B cell (primary cell): ENCODE measurements around the gene TENM3. TPM values are rescaled to one million over a fixed set of nuclear protein-coding genes. Genes with fewer than 3 reads are reported as not detected.

Experiments used
- ATAC-seq: fragments of 200-7000 bp; cut with Tn5 transposase; one replicate; pipeline ENCODE4 v1.10.0; 2021; ENCODE audit warnings: low read depth, mild to moderate bottlenecking, moderate number of reproducible peaks, moderate library complexity
- CTCF ChIA-PET: fragments of 350-600 bp; sonication (Branson Sonifier 250); formaldehyde crosslinking; loops from one replicate; lab custom pipeline; 2021; ENCODE audit warnings: antibody characterized with exemption, inconsistent platforms; lab: Charles Lee
- POLR2A ChIA-PET: fragments of 350-600 bp; sonication (Branson Sonifier 250); formaldehyde crosslinking; loops from one replicate; lab custom pipeline; 2021; ENCODE audit warnings: antibody characterized with exemption; lab: Charles Lee
- DNase-seq: peaks from one replicate; pipeline ENCODE4 v3.0.0; 2013
- H2AFZ ChIP-seq: 2 replicates; pipeline ENCODE4 v1.6.1; 2012; ENCODE audit warnings: mild to moderate bottlenecking, low read depth, low read length; ENCODE audit not compliant: insufficient read depth, poor library complexity, severe bottlenecking
- H3K27ac ChIP-seq, 2 donors: 1 replicate in 1 of 2; 2 replicates in 1 of 2; pipeline ENCODE4 v1.5.1; 2012 to 2013; ENCODE audit warnings: low read length in 2 of 2, mild to moderate bottlenecking in 2 of 2, moderate library complexity in 1 of 2
- H3K27me3 ChIP-seq, 4 experiments: fragments of 200-600 bp in 1 of 4; sonication (generic) in 1 of 4; replicated peaks in 1 of 4; 1 replicate in 2 of 4; 2 replicates in 2 of 4; pipeline versions ENCODE4 v1.6.1 to v1.7.0; 2013 to 2016; ENCODE audit warnings: low read length in 3 of 4, mild to moderate bottlenecking in 2 of 4, mixed read lengths in 1 of 4, moderate library complexity in 1 of 4; ENCODE audit not compliant: insufficient read depth in 4 of 4, control insufficient read depth in 3 of 4; ENCODE audit errors: control extremely low read depth in 1 of 4
- H3K36me3 ChIP-seq, 2 experiments: replicated peaks in 1 of 2; 1 replicate in 1 of 2; 2 replicates in 1 of 2; pipeline versions ENCODE4 v1.6.1 to v1.7.1; 2013; ENCODE audit warnings: low read length in 1 of 2; ENCODE audit not compliant: insufficient read depth in 2 of 2, control insufficient read depth in 1 of 2; ENCODE audit errors: control extremely low read depth in 1 of 2, extremely low read depth in 1 of 2
- H3K4me1 ChIP-seq, 2 donors: fragments of 200-600 bp in 1 of 2; sonication (generic) in 1 of 2; 1 replicate in 1 of 2; 2 replicates in 1 of 2; pipeline versions ENCODE4 v1.5.1 to v1.6.1; 2013 to 2017; ENCODE audit warnings: low read length in 2 of 2; ENCODE audit not compliant: control insufficient read depth in 2 of 2, insufficient read depth in 2 of 2
- H3K4me2 ChIP-seq: replicated peaks from 2 replicates; pipeline ENCODE3; 2012; ENCODE audit warnings: mild to moderate bottlenecking, low read depth, low read length; ENCODE audit not compliant: poor library complexity, severe bottlenecking
- H3K4me3 ChIP-seq, 5 experiments: fragments of 200-600 bp in 1 of 5; sonication (generic) in 1 of 5; 1 replicate in 3 of 5; 2 replicates in 2 of 5; pipeline versions ENCODE4 v1.5.1 to v1.7.0; 2011 to 2016; ENCODE audit warnings: low read length in 4 of 5, mild to moderate bottlenecking in 4 of 5, low read depth in 2 of 5, control low read depth in 1 of 5, moderate library complexity in 1 of 5; ENCODE audit not compliant: insufficient read depth in 1 of 5; ENCODE audit errors: control extremely low read depth in 1 of 5, extremely low read depth in 1 of 5
- H3K79me2 ChIP-seq: fragments of 200-600 bp; sonication (generic); one replicate; pipeline ENCODE4 v1.6.0; 2016; ENCODE audit warnings: low read length; ENCODE audit not compliant: control insufficient read depth, insufficient read depth
- H3K9ac ChIP-seq: fragments of 200-600 bp; sonication (generic); 2 replicates; pipeline ENCODE4 v1.6.1; 2017; ENCODE audit warnings: mild to moderate bottlenecking, low read length, moderate library complexity
- H3K9me3 ChIP-seq, 3 donors: one replicate each; pipeline versions ENCODE4 v1.6.1 to v1.7.1; 2013; ENCODE audit warnings: low read length in 2 of 3; ENCODE audit not compliant: control insufficient read depth in 2 of 3, insufficient read depth in 1 of 3; ENCODE audit errors: control extremely low read depth in 1 of 3
- H4K20me1 ChIP-seq: 2 replicates; pipeline ENCODE4 v1.6.0; 2012; ENCODE audit warnings: mild to moderate bottlenecking, low read length; ENCODE audit not compliant: insufficient read depth, control insufficient read depth, poor library complexity, severe bottlenecking
- H3K27ac Mint-ChIP-seq: one replicate; pipeline ENCODE4 v1.8.0; 2021; ENCODE audit warnings: mixed read lengths
- H3K27me3 Mint-ChIP-seq: one replicate; pipeline ENCODE4 v1.8.0; 2021; ENCODE audit warnings: mixed read lengths
- H3K4me1 Mint-ChIP-seq: one replicate; pipeline ENCODE4 v1.8.0; 2021; ENCODE audit warnings: mixed read lengths
- H3K4me3 Mint-ChIP-seq: one replicate; pipeline ENCODE4 v1.8.0; 2021; ENCODE audit warnings: mixed read lengths
- H3K9me3 Mint-ChIP-seq: one replicate; pipeline ENCODE4 v1.8.0; 2022; ENCODE audit warnings: mixed read lengths; ENCODE audit not compliant: insufficient read depth
- CTCF ChIP-seq: fragments of 200-600 bp; IDR thresholded peaks from one replicate; pipeline ENCODE4 v1.8.0; 2022; ENCODE audit warnings: antibody characterized with exemption, mild to moderate bottlenecking
- EZH2 ChIP-seq: IDR thresholded peaks from 2 replicates; pipeline ENCODE4 v1.6.1; 2012; ENCODE audit warnings: borderline replicate concordance, low read depth, mild to moderate bottlenecking, moderate library complexity, low read length; ENCODE audit not compliant: insufficient read depth, poor library complexity, severe bottlenecking
- WGBS: methylation state at CpG from one replicate; pipeline ENCODE4 v1.1.5; 2013; ENCODE audit warnings: missing lambda C conversion rate; ENCODE audit not compliant: insufficient coverage; 5-methylcytosine and 5-hydroxymethylcytosine counted together
- intact Hi-C: fragments of 100-400 bp; cut with micrococcal nuclease; formaldehyde crosslinking; loops from one replicate; pipeline ENCODE4 v1.10.0; 2022
- polyA plus RNA-seq: library from polyadenylated mRNA; depleted of rRNA; stranded (reverse); fragments of >200 nt; gene quantifications from 2 replicates; pipeline ENCODE4 v1.2.3, GENCODE V29; 2012
- total RNA-seq, 2 donors: library from RNA; stranded (reverse); fragments of 120-200 nt in 1 of 2; gene quantifications; 1 replicate in 1 of 2; 2 replicates in 1 of 2; pipeline versions ENCODE4 v1.2.3 to v1.2.4, GENCODE V29; 2013 to 2022

The TENM3 gene
- total and polyA plus RNA-seq, 2 donors (not counting 1 experiment from before 2014, with no cell fraction given) = not detected

DNA sequence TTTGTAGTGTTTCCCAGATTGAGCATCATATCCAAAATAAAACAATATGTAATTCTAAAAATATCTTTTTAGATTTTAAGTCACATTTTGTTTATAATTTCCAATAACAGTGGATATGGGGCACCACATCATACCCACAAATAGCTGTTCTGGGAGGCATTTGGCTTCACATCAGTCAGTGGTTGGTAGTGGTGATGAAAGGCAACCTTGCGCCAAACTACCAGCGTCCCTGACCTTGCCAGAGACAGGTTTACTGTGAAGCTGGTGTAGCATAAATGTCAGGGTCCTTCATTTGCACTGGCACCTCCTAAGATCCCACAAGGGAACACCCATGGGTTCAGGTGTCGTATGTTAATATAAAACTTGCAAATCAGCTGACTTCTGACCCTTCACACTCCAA, 451.8 kb downstream of the TENM3 start:
- DNase-seq (no peak), ATAC-seq (no peak)
- Histone ChIP-seq H3K4me2 (no peak overlapping the region), H3K79me2 (no peaks in the 10 kb centered on the region), H3K27me3 (no peaks in the 10 kb centered on the region), H3K4me3 (no peak overlapping the region), H3K9ac (no peak overlapping the region), H3K36me3 (no peaks in the 10 kb centered on the region), H4K20me1 (no peaks in the 10 kb centered on the region), H3K4me1 (no peaks in the 10 kb centered on the region), H2AFZ (no peak overlapping the region), H3K9me3 (peaks cover 0 to 6% (median 0%) of the 10 kb centered on the region in 3 donors), H3K27ac (no peak overlapping the region)
- Mint-ChIP-seq H3K4me1 (no peaks in the 10 kb centered on the region), H3K4me3 (no peak overlapping the region), H3K9me3 (no peaks in the 10 kb centered on the region), H3K27ac (no peak overlapping the region), H3K27me3 (peaks cover 9% of the 10 kb centered on the region)
- intact Hi-C loops = no loop called here
- no peak for TF ChIP-seq EZH2
- no CpG with 5 or more reads among the region's 3 CpGs for WGBS
- ChIA-PET CTCF (interaction anchor here (0.8 kb wide), 1 partner anchor 10 kb away, joined by 3 read pairs; no protein-coding TSS in a partner anchor), POLR2A (no interaction called here)

DNA sequence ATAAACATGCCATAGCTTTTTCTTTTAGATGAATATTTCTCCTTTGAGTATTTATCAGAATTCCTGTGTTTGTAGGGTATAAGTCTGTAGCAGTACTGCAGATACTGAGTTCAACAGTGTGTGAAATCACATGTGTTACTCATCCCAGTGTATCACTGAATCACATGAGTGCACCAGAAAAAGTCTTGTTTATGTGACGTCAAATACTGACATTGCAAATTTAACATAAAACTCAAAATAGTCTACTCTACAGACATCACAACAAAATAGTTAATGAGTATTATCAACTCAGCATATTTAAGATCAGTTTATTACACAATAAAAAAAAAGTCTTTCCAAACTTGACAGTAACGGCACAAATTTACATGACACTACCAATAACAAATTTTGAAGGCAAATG, 452.6 kb downstream of the TENM3 start:
- Mint-ChIP-seq H3K27ac (no peak overlapping the region), H3K4me1 (no peaks in the 10 kb centered on the region), H3K9me3 (no peaks in the 10 kb centered on the region), H3K27me3 (peaks cover 6% of the 10 kb centered on the region), H3K4me3 (no peak overlapping the region)
- Histone ChIP-seq H2AFZ (no peak overlapping the region), H3K27ac (no peak overlapping the region), H3K4me1 (no peaks in the 10 kb centered on the region), H3K9me3 (peaks cover 0 to 4% (median 0%) of the 10 kb centered on the region in 3 donors), H3K9ac (no peak overlapping the region), H3K4me2 (no peak overlapping the region), H3K36me3 (no peaks in the 10 kb centered on the region), H3K79me2 (no peaks in the 10 kb centered on the region), H4K20me1 (no peaks in the 10 kb centered on the region), H3K4me3 (no peak overlapping the region), H3K27me3 (no peaks in the 10 kb centered on the region)
- DNase-seq (no peak), ATAC-seq (no peak)
- CTCF ChIA-PET = no interaction called here
- intact Hi-C loops = no loop called here
- TF ChIP-seq CTCF (no peak), EZH2 (no peak)
- POLR2A ChIA-PET = no interaction called here
- no CpG with 5 or more reads among the region's 2 CpGs for WGBS
